Iris pigment epithelial cell (primary cell): ENCODE results near the gene RING1.

ENCODE experiments used
- DNase-seq: peaks from one replicate; pipeline ENCODE4 v3.0.0-alpha.2; 2011; ENCODE audit warnings: low read depth

RING1 gene

DNA sequence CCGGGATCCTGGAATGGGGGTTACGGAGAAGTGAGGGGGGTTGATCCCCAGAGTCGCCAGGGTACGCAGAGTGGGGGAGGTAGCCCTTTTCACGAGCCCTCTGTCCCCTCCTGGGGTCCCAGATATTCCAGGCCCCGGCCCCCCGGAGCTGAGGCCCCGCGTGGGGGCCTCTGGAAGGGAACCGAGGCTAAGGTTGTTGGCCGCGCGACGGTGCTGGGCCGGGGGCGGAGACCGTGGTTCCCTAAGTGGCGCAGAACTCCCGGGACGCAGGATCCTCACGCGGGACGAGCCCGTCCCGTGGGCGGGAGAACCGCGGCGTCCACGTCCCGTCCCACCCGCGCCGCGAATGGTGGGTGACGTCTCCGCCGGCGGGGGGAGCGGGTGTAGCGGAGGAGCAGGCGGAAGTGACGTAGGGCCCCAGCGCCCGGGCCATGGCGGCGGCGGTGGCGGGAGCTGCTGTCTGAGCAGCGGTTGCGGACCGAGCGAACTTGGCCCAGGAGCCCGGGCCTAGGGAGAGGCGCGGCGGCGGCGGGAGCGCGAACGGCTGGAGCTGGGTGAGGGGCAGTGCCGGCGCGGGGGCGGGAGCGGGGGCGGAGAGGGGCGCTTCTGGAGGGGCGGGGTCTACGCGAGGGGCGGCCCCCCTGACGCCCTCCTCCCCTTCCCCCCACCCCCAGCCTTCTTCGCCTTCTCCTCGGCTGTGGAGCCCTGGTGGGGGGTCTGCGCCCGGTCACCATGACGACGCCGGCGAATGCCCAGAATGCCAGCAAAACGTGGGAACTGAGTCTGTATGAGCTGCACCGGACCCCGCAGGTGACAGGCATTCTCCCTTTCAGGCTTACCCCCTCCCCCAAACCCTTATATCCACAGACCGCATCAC, at the start of gene RING1:
TSS of gene RING1 (plus strand) at position 410 of the 877 bp plus-strand sequence. CDS start at position 733, 323 bp downstream.
- DNase-seq, result peak; percentile 72

- no peak for DNase-seq
Observed at GRCh38 chr6:33160096-33160495, 48.2 kb upstream of the RING1 start.

DNA sequence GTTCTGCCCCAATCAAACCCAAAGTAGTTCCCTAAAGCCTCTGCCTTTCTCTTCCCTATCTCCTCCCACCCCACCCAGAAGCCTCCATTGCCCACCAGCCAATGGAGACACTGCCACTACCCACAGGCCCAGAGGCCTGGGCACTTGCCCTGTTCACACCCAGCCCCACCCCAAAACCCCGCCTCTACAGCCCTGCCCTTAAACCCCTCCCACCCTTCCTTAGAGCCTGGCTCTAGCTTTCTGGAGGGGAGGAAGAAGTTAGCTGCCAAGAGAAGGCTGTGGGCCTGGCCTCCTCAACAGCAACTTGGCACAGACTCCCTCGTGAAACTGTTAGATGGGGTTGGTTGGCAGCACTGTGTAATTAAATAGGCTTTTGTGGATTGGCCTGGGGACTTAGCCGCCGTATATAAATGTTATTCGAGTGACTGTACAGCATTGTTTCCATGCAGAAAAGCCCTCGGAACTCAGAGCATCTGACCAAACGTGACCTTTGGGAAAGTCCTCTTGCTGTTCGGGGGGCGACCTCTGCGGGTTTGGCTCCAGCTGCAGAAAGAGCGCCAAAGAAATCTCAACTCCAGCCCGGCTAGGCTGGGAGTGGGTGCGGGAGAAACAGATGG, 47.5 kb upstream of the RING1 start:
- DNase-seq, result peak; percentile 96

DNA sequence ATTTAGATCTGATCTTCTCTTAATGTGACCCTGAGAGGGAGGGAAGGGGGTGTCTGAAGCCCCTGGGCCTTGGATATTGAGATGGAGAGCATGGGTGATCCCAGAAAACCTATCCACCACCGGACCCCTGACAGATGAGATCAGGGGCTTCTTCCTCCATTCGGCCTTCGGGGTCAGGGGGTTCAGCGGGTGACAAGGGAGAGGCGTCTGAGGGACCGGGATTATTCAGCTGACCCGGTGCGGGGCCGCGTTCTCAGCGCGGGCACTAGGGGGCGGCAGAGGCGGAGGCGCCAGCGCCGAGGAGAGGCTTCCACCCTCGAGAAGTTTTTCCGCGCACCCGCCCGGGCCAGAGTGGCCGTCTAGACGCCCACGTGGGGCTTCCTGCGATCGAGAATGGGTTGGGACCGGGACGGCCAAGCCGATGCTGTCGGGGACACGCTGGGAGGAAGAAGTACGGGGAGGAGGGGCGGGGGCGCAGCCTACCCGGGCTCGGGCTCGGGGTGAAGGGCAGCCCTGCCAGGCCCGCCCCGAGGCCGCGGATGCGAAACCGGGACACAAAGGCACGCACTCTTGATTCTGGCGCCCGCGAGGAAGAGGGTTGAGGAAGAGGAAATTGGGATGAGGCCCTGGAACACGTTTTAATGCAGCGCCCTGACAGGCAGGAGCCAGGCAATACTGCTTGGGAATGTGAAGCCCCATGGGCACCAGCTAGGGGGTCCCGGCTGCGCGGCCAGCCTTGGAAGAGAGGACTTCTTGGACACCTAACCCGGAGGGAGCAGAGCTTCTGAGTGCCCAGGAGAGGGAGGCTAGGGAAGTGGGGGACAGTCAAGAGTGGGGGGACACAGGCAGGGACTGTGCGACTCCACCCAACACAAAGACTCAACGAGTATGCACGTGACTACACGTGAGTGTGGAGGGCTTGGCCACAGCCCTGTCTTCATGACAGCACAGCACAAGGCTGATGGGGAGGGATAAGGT, 46.7 kb upstream of the RING1 start:
- DNase-seq, result peak; percentile 54

GRCh38 chr6:33163540-33163939, 44.8 kb upstream of the RING1 start:
- no peak for DNase-seq

- no peak for DNase-seq
Observed at GRCh38 chr6:33164176-33164575, 44.1 kb upstream of the RING1 start.

DNA sequence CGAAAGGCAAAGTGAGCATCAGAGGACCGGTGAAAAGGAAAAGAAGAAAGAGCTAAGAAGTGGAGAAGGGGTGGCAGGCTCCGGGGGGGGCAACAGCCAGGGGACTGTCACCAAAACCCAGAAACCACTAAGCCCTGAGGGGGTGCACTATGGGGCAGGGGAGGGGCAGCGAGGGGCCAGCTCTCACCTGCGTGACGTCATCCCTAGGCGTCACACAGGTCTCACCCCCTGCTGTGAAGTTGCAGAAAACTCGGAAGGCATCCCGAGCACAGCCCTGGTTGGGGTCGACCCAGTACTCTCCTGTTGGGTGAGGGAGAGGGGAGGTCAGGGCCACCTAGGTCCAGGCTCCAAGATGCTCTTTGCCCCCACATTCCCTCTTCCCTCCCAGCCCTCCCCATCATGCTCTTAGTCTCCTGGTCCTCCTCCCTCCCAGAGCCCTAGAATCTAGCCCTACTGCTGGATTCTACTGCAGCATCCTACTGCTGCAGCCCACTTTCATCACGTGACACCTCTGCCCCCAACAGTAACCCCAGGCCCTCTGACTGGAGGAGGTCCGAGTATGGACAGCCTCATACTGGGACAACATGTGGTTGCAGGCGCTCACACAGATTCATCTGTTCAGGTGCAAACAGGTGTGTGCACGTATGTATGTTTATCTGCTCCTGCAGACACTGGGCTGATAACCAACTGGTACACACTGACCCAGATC, 43.5 kb upstream of the RING1 start:
- DNase-seq, result no peak

DNA sequence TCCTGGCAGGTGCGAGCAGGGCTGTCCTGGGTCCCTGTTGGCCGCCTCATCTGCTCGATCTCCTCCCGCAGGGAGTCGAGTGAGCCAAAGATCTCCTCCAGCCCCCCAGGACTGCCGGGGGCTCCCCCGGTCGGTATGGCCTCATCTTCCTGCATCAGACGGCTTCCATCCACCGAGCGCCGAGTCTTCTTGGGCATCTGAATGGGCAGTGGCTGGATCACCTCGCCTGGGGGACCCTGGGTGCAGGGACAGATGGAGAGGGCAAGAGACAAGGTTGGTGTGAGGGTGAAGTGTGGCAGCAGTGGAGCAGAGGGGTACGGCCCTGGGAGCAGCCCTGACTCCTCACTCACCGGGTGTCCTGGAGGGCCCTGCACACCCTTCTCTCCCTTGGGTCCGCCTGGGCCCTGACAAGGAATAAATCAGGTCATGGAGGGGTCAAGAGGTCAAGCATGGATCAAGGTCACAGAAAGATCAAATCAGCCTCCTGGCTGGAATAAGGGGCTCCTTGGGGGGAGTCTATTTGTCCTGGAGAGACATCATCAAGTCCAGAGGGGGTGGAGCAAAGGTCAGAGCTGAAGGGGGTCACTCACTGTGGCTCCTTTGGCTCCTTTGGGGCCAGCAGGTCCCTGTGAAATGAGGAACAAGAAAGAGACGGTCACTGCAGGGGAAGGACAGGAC, 42.6 kb upstream of the RING1 start:
- no peak for DNase-seq

GRCh38 chr6:33166363-33166762, 41.9 kb upstream of the RING1 start:
- no peak for DNase-seq

- no peak for DNase-seq
Observed at GRCh38 chr6:33166811-33167210, 41.5 kb upstream of the RING1 start.

GRCh38 chr6:33167374-33168283, 40.7 kb upstream of the RING1 start:
- DNase-seq, result no peak

DNA sequence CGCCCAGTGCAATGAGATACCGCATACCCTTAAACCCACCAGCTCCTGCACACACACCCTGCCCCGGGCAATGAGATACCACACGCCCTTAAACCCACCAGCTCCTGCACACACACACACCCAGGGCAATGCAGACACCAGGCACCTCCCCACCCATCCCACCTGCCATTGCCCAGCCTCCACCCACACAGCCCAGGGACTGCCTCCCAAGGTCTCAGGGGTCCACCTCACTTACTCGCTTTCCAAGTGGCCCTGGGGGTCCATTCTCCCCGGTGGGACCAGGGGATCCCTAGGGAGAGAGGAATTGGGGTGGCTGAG, 40.1 kb upstream of the RING1 start:
- DNase-seq, result no peak

GRCh38 chr6:33168639-33169038, 39.7 kb upstream of the RING1 start:
- no peak for DNase-seq

DNA sequence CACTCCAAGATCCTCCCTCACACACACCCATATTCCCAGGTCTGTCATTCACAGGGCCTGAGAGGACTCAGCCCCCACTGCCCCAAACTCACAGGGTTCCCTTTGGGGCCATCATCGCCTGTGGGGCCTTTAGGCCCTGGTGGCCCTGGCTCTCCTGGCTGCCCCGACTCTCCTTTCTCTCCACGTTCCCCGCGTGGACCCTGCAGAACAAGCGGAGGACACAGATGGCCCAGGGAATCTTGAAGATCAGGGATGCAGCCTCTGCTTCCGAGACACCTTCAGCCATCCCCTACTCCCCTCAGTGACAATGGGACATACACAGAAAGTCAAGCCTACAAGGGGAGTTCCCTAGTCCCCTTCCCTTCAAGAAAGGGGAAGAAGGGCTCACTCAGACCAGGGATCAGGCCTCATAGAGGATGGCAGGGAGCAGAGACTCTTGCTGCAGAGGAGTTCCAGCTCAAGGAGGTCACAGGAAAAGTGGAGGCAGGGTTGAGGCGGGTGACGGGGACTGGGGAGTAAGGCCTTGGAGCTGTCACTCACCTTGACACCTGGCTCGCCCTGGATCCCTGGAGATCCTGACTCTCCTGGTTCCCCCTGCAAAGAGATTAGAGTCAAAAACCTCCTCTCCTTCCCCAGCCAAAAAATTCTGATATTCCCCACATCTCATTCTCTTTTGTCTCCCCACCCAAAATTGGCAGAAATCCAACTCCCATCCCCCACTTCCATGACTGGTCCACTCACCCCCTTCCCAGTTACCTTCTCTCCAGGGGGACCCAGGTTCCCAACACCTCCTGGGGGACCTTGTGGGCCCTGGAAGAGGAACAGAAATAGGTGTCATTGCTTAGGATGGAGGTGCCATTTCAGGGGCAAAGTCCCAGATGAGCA, 38.8 kb upstream of the RING1 start:
- DNase-seq, result no peak

DNA sequence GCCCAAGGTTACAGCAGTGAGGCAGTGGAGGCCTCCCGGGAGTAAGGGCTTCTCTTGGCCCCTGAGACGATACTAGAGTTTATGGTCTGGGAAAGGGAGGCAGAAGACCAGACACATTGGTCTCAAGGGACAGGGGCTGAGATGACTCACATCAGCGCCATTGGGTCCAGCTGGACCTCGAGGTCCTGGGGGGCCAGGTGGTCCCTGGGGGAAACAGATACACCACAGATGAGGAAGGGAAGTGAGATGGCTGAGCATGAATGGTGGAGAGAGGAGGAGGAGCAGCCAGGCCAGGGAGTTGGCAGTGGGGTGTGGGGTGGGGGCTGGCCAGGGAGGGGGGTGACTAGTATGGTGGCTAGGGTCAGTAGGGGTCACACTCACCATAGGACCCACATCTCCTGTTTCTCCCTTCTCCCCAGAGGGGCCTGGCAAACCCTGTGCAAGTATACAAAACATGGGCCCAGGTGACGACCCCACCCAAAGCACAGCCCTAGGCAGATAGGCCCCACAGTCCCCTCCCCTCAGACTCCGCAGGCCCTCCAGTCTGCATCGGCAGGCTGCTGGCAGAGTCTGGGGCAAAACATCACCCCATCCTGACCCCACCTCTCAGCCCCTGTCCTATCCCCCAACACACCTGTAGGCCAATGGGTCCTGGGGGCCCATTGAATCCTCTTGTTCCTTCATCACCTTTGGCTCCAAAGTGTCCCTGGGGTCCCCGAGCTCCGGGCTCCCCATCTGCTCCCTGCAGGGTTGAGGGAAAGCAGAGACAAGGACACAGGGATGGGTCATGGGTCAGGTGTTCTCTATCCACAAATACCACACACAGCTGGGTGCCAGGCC, 37.9 kb upstream of the RING1 start:
- no peak for DNase-seq

DNA sequence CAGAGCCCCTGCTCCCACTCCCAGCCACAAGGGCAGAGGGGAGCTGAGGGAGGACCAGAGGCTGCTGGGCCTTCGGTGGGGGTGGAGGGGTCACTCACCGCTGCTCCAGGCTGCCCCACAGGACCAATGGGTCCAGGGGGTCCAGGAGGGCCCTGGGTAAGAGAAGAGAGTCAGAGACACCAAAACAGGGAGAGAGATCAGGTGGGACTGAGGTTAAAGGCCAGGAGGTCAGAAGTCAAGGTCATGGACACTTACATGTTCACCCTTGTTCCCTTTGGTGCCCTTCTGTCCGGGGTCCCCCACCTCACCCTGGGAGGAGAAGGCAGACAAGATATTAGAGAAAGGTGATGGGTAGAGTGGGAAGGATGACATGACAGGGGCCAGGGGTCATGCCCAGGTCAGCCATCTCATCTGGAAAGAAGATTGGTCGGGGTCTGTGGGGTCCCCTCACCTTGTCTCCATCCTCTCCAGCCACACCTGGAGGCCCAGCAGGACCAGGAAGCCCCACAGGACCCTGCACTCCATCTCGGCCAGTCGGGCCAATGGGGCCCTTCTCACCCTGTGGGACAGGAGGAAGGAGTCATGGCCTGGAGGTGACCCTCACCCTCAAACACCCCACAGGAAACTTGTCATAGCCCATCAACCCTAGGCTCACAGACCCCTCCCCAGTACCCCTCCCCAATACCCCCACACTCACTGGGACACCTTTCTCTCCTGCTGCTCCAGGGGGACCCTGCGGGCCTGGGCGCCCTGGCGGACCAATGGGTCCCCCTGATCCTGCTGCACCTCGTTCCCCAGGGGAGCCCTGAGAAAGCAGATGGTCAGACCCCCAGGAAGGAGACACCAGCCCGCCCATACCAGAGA, 37.1 kb upstream of the RING1 start:
- no peak for DNase-seq
